ENCODE data around the gene EGLN3. TPM values are rescaled to one million over a fixed set of nuclear protein-coding genes. Genes with fewer than 3 reads are reported as not detected.

The EGLN3 gene
- total and polyA plus RNA-seq, 4 donors = 0.33 to 46.7 (median 19.8) TPM

GRCh38 chr14:33904609-33905008 is 46.3 kb downstream of the EGLN3 start:
- Histone ChIP-seq H3K9me3 (ENCODE audit: control insufficient read depth, low read length) (no peaks in the 10 kb centered on the region), H3K27me3 (ENCODE audit: control insufficient read depth in 1 of 2, insufficient read depth in 2 of 2, low read length in 1 of 2) (no peaks in the 10 kb centered on the region), H3K27ac (ENCODE audit: low read depth in 1 of 2, low read length in 2 of 2) (no peak overlapping the region), H3K36me3 (ENCODE audit: control insufficient read depth in 1 of 2, insufficient read depth in 2 of 2, low read length in 1 of 2) (no peaks in the 10 kb centered on the region), H3K4me3 (ENCODE audit: low read length in 2 of 2) (no peak overlapping the region), H3K4me1 (ENCODE audit: control insufficient read depth in 1 of 2, insufficient read depth in 2 of 2, low read length in 2 of 2) (no peaks in the 10 kb centered on the region)
- DNase-seq (no peak), ATAC-seq (ENCODE audit: low FRiP score) (no peak)
- intact Hi-C loops (cut with DNase I) = no loop called here
- WGBS, 2 donors = 92 to 95% methylated on average over 5 of the region's 5 CpGs

GRCh38 chr14:33903369-33903768 is 47.5 kb downstream of the EGLN3 start:
- no peak for ATAC-seq (ENCODE audit: low FRiP score)
- Histone ChIP-seq H3K4me1 (ENCODE audit: control insufficient read depth in 1 of 2, insufficient read depth in 2 of 2, low read length in 2 of 2) (no peaks in the 10 kb centered on the region), H3K36me3 (ENCODE audit: control insufficient read depth in 1 of 2, insufficient read depth in 2 of 2, low read length in 1 of 2) (no peaks in the 10 kb centered on the region), H3K9me3 (ENCODE audit: control insufficient read depth, low read length) (no peaks in the 10 kb centered on the region), H3K4me3 (ENCODE audit: low read length in 2 of 2) (no peak overlapping the region), H3K27ac (ENCODE audit: low read depth in 1 of 2, low read length in 2 of 2) (no peak overlapping the region), H3K27me3 (ENCODE audit: control insufficient read depth in 1 of 2, insufficient read depth in 2 of 2, low read length in 1 of 2) (no peaks in the 10 kb centered on the region)
- DNase-seq = no peak
- intact Hi-C loops (cut with DNase I) = no loop called here
- 94 to 96% methylated on average over 2 of the region's 2 CpGs for WGBS, 2 donors

GRCh38 chr14:33902363-33902762 is 48.5 kb downstream of the EGLN3 start:
- no peaks in the 10 kb centered on the region for H3K4me1 ChIP-seq (ENCODE audit: control insufficient read depth in 1 of 2, insufficient read depth in 2 of 2, low read length in 2 of 2)
- H3K9me3 ChIP-seq (ENCODE audit: control insufficient read depth, low read length) = no peaks in the 10 kb centered on the region
- no peaks in the 10 kb centered on the region for H3K36me3 ChIP-seq (ENCODE audit: control insufficient read depth in 1 of 2, insufficient read depth in 2 of 2, low read length in 1 of 2)
- no peak overlapping the region for H3K27ac ChIP-seq (ENCODE audit: low read depth in 1 of 2, low read length in 2 of 2)
- ATAC-seq (ENCODE audit: low FRiP score) = peak; percentile 54
- WGBS, 2 donors = 92 to 94% methylated on average over 6 of the region's 6 CpGs
- no peak for DNase-seq
- H3K4me3 ChIP-seq (ENCODE audit: low read length in 2 of 2) = no peak overlapping the region
- no peaks in the 10 kb centered on the region for H3K27me3 ChIP-seq (ENCODE audit: control insufficient read depth in 1 of 2, insufficient read depth in 2 of 2, low read length in 1 of 2)
- intact Hi-C loops (cut with DNase I) = no loop called here

GRCh38 chr14:33901426-33902155 is 49.3 kb downstream of the EGLN3 start:
- no peaks in the 10 kb centered on the region for H3K36me3 ChIP-seq (ENCODE audit: control insufficient read depth in 1 of 2, insufficient read depth in 2 of 2, low read length in 1 of 2)
- intact Hi-C loops (cut with DNase I) = no loop called here
- H3K27ac ChIP-seq (ENCODE audit: low read depth in 1 of 2, low read length in 2 of 2) = no peak overlapping the region
- DNase-seq (no peak), ATAC-seq (ENCODE audit: low FRiP score) (peak; percentile 33)
- H3K27me3 ChIP-seq (ENCODE audit: control insufficient read depth in 1 of 2, insufficient read depth in 2 of 2, low read length in 1 of 2) = no peaks in the 10 kb centered on the region
- no peak overlapping the region for H3K4me3 ChIP-seq (ENCODE audit: low read length in 2 of 2)
- no peaks in the 10 kb centered on the region for H3K9me3 ChIP-seq (ENCODE audit: control insufficient read depth, low read length)
- no peaks in the 10 kb centered on the region for H3K4me1 ChIP-seq (ENCODE audit: control insufficient read depth in 1 of 2, insufficient read depth in 2 of 2, low read length in 2 of 2)

GRCh38 chr14:33900706-33901105 is 50.2 kb downstream of the EGLN3 start:
- Histone ChIP-seq H3K36me3 (ENCODE audit: control insufficient read depth in 1 of 2, insufficient read depth in 2 of 2, low read length in 1 of 2) (no peaks in the 10 kb centered on the region), H3K4me1 (ENCODE audit: control insufficient read depth in 1 of 2, insufficient read depth in 2 of 2, low read length in 2 of 2) (no peaks in the 10 kb centered on the region), H3K27me3 (ENCODE audit: control insufficient read depth in 1 of 2, insufficient read depth in 2 of 2, low read length in 1 of 2) (no peaks in the 10 kb centered on the region), H3K9me3 (ENCODE audit: control insufficient read depth, low read length) (no peaks in the 10 kb centered on the region), H3K4me3 (ENCODE audit: low read length in 2 of 2) (no peak overlapping the region), H3K27ac (ENCODE audit: low read depth in 1 of 2, low read length in 2 of 2) (no peak overlapping the region)
- 81 to 86% methylated on average over 4 of the region's 4 CpGs for WGBS, 2 donors
- ATAC-seq (ENCODE audit: low FRiP score) (no peak), DNase-seq (no peak)
- intact Hi-C loops (cut with DNase I) = no loop called here

- WGBS, 2 donors = 82 to 92% methylated on average over 3 of the region's 3 CpGs
- Histone ChIP-seq H3K9me3 (ENCODE audit: control insufficient read depth, low read length) (no peaks in the 10 kb centered on the region), H3K4me1 (ENCODE audit: control insufficient read depth in 1 of 2, insufficient read depth in 2 of 2, low read length in 2 of 2) (no peaks in the 10 kb centered on the region), H3K4me3 (ENCODE audit: low read length in 2 of 2) (no peak overlapping the region), H3K36me3 (ENCODE audit: control insufficient read depth in 1 of 2, insufficient read depth in 2 of 2, low read length in 1 of 2) (no peaks in the 10 kb centered on the region), H3K27ac (ENCODE audit: low read depth in 1 of 2, low read length in 2 of 2) (no peak overlapping the region), H3K27me3 (ENCODE audit: control insufficient read depth in 1 of 2, insufficient read depth in 2 of 2, low read length in 1 of 2) (no peaks in the 10 kb centered on the region)
- DNase-seq (no peak), ATAC-seq (ENCODE audit: low FRiP score) (no peak)
- intact Hi-C loops (cut with DNase I) = no loop called here
Measured at GRCh38 chr14:33899723-33900341, 51.0 kb downstream of the EGLN3 start.

GRCh38 chr14:33897878-33898535 is 52.9 kb downstream of the EGLN3 start:
- H3K27ac ChIP-seq (ENCODE audit: low read depth in 1 of 2, low read length in 2 of 2) = no peak overlapping the region
- peaks cover 1% of the 10 kb centered on the region for H3K9me3 ChIP-seq (ENCODE audit: control insufficient read depth, low read length)
- intact Hi-C loops (cut with DNase I) = no loop called here
- ATAC-seq (ENCODE audit: low FRiP score) (no peak), DNase-seq (no peak)
- WGBS, 2 donors = 34 to 51% methylated on average over 3 of the region's 3 CpGs
- no peaks in the 10 kb centered on the region for H3K36me3 ChIP-seq (ENCODE audit: control insufficient read depth in 1 of 2, insufficient read depth in 2 of 2, low read length in 1 of 2)
- no peak overlapping the region for H3K4me3 ChIP-seq (ENCODE audit: low read length in 2 of 2)
- no peaks in the 10 kb centered on the region for H3K27me3 ChIP-seq (ENCODE audit: control insufficient read depth in 1 of 2, insufficient read depth in 2 of 2, low read length in 1 of 2)
- H3K4me1 ChIP-seq (ENCODE audit: control insufficient read depth in 1 of 2, insufficient read depth in 2 of 2, low read length in 2 of 2) = no peaks in the 10 kb centered on the region

GRCh38 chr14:33897382-33897781 is 53.5 kb downstream of the EGLN3 start:
- no peaks in the 10 kb centered on the region for H3K27me3 ChIP-seq (ENCODE audit: control insufficient read depth in 1 of 2, insufficient read depth in 2 of 2, low read length in 1 of 2)
- peaks cover 1% of the 10 kb centered on the region for H3K9me3 ChIP-seq (ENCODE audit: control insufficient read depth, low read length)
- intact Hi-C loops (cut with DNase I) = no loop called here
- ATAC-seq (ENCODE audit: low FRiP score) = no peak
- H3K36me3 ChIP-seq (ENCODE audit: control insufficient read depth in 1 of 2, insufficient read depth in 2 of 2, low read length in 1 of 2) = no peaks in the 10 kb centered on the region
- WGBS, 2 donors = 89 to 90% methylated on average over 2 of the region's 2 CpGs
- DNase-seq = no peak
- H3K27ac ChIP-seq (ENCODE audit: low read depth in 1 of 2, low read length in 2 of 2) = no peak overlapping the region
- no peak overlapping the region for H3K4me3 ChIP-seq (ENCODE audit: low read length in 2 of 2)
- no peaks in the 10 kb centered on the region for H3K4me1 ChIP-seq (ENCODE audit: control insufficient read depth in 1 of 2, insufficient read depth in 2 of 2, low read length in 2 of 2)

GRCh38 chr14:33894339-33894738 is 56.5 kb downstream of the EGLN3 start:
- 95 to 100% methylated on average over 1 of the region's 1 CpG for WGBS, 2 donors
- intact Hi-C loops (cut with DNase I) = no loop called here
- no peak overlapping the region for H3K4me3 ChIP-seq (ENCODE audit: low read length in 2 of 2)
- no peaks in the 10 kb centered on the region for H3K36me3 ChIP-seq (ENCODE audit: control insufficient read depth in 1 of 2, insufficient read depth in 2 of 2, low read length in 1 of 2)
- H3K4me1 ChIP-seq (ENCODE audit: control insufficient read depth in 1 of 2, insufficient read depth in 2 of 2, low read length in 2 of 2) = no peaks in the 10 kb centered on the region
- H3K9me3 ChIP-seq (ENCODE audit: control insufficient read depth, low read length) = peaks cover 1% of the 10 kb centered on the region
- no peak for DNase-seq
- H3K27ac ChIP-seq (ENCODE audit: low read depth in 1 of 2, low read length in 2 of 2) = no peak overlapping the region
- H3K27me3 ChIP-seq (ENCODE audit: control insufficient read depth in 1 of 2, insufficient read depth in 2 of 2, low read length in 1 of 2) = no peaks in the 10 kb centered on the region
- no peak for ATAC-seq (ENCODE audit: low FRiP score)
